Anterior cingulate cortex (tissue), 58 donors: Measurements from ENCODE around the gene VRTN.

Experiments used
- DNase-seq, 58 donors: peaks; one replicate each; lab custom pipeline; 2025; lab: John Stamatoyannopoulos, UW

The VRTN gene

GRCh38 chr14:74391479-74391878, 43.2 kb downstream of the VRTN start:
- DNase-seq, result no peak

GRCh38 chr14:74392616-74393570, 44.6 kb downstream of the VRTN start:
- DNase-seq, result no peak

GRCh38 chr14:74394549-74394948, 46.3 kb downstream of the VRTN start:
- no peak for DNase-seq

- no peak for DNase-seq
Observed at GRCh38 chr14:74395094-74395493, 46.8 kb downstream of the VRTN start.

- DNase-seq, result no peak
Observed at GRCh38 chr14:74400031-74400685, 51.9 kb downstream of the VRTN start.

- DNase-seq, result no peak
Observed at GRCh38 chr14:74400919-74401503, 52.7 kb downstream of the VRTN start.

- DNase-seq, result peak in 8 of 58 donors; percentile 3 to 37 (median 9)
Observed at GRCh38 chr14:74401504-74402241, 53.4 kb downstream of the VRTN start.

GRCh38 chr14:74402401-74403251, 54.4 kb downstream of the VRTN start:
- no peak for DNase-seq

- no peak for DNase-seq
Observed at GRCh38 chr14:74403619-74404417, 55.5 kb downstream of the VRTN start.

GRCh38 chr14:74404435-74404834, 56.2 kb downstream of the VRTN start:
- no peak for DNase-seq

GRCh38 chr14:74405663-74406062, 57.4 kb downstream of the VRTN start:
- DNase-seq, result no peak

- no peak for DNase-seq
Observed at GRCh38 chr14:74407021-74407800, 58.9 kb downstream of the VRTN start.

- no peak for DNase-seq
Observed at GRCh38 chr14:74407801-74408154, 59.5 kb downstream of the VRTN start.

GRCh38 chr14:74408870-74409269, 60.6 kb downstream of the VRTN start:
- DNase-seq, result no peak

GRCh38 chr14:74409441-74409840, 61.2 kb downstream of the VRTN start:
- DNase-seq, result no peak
